ENCODE measurements around the gene FGF7.
"Not testable (repeated sequence)": the region's sequence is repeated elsewhere in the genome, so short reads cannot be mapped to it uniquely, and the experiment has no call there.

DNA sequence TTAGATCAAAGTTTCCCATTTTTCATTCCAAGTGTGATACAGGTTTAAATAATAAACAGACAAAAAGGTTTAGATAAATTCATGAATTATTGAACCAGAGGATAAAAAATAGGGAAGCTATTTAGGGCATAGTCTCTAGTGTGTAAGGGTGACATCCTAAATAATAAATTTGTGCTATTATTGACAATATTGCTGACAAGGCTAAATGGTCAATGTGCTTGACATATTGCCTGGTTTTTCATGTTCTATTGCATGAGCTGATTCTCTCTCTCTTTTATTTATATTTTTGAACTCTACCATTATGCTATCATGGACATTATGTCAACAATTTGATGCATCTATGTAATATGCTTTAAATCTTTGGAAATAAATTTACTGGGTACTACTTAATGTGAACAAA, 55.9 kb downstream of the FGF7 start:
- TF ChIP-seq, protein P1, sequence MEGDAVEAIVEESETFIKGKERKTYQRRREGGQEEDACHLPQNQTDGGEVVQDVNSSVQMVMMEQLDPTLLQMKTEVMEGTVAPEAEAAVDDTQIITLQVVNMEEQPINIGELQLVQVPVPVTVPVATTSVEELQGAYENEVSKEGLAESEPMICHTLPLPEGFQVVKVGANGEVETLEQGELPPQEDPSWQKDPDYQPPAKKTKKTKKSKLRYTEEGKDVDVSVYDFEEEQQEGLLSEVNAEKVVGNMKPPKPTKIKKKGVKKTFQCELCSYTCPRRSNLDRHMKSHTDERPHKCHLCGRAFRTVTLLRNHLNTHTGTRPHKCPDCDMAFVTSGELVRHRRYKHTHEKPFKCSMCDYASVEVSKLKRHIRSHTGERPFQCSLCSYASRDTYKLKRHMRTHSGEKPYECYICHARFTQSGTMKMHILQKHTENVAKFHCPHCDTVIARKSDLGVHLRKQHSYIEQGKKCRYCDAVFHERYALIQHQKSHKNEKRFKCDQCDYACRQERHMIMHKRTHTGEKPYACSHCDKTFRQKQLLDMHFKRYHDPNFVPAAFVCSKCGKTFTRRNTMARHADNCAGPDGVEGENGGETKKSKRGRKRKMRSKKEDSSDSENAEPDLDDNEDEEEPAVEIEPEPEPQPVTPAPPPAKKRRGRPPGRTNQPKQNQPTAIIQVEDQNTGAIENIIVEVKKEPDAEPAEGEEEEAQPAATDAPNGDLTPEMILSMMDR (IDR thresholded peaks at IDR 0.05; ENCODE audit: low read length), result not testable (repeated sequence)
- not testable (repeated sequence) for TF ChIP-seq EZH2 (optimal IDR thresholded peaks at IDR 0.05; ENCODE audit: low read depth, low read length); EZH2phosphoT487 (IDR thresholded peaks at IDR 0.05; ENCODE audit: low read length)

All from MM.1S (cell line).